RPMI8226 (cell line): ENCODE measurements around the gene ATP11C.
"Not testable (repeated sequence)": the region's sequence is repeated elsewhere in the genome, so short reads cannot be mapped to it uniquely, and the experiment has no call there.

Source experiments
- DNase-seq: peaks from one replicate; pipeline ENCODE4 v3.0.0-alpha.2; 2015

Gene ATP11C

GRCh38 chrX:139924069-139924695, 8.7 kb downstream of the ATP11C start:
- DNase-seq = no peak

GRCh38 chrX:139921142-139921541, 11.7 kb downstream of the ATP11C start:
- DNase-seq = not testable (repeated sequence)

- no peak for DNase-seq
Observed at GRCh38 chrX:139920316-139920715, 12.5 kb downstream of the ATP11C start.

- DNase-seq = no peak
Observed at GRCh38 chrX:139914421-139914820, 18.4 kb downstream of the ATP11C start.

- DNase-seq = no peak
Observed at GRCh38 chrX:139909712-139910111, 23.1 kb downstream of the ATP11C start.

- no peak for DNase-seq
Observed at GRCh38 chrX:139907078-139907477, 25.8 kb downstream of the ATP11C start.

GRCh38 chrX:139905743-139906142, 27.1 kb downstream of the ATP11C start:
- no peak for DNase-seq

GRCh38 chrX:139905051-139905450, 27.8 kb downstream of the ATP11C start:
- DNase-seq = no peak

- DNase-seq = no peak
Observed at GRCh38 chrX:139903210-139903609, 29.6 kb downstream of the ATP11C start.

GRCh38 chrX:139902559-139902958, 30.3 kb downstream of the ATP11C start:
- no peak for DNase-seq

- no peak for DNase-seq
Observed at GRCh38 chrX:139898334-139898733, 34.5 kb downstream of the ATP11C start.

- DNase-seq = no peak
Observed at GRCh38 chrX:139892512-139892911, 40.3 kb downstream of the ATP11C start.

GRCh38 chrX:139890991-139891700, 41.7 kb downstream of the ATP11C start:
- DNase-seq = no peak

GRCh38 chrX:139889760-139890159, 43.1 kb downstream of the ATP11C start:
- DNase-seq = no peak

- DNase-seq = no peak
Observed at GRCh38 chrX:139883984-139884383, 48.9 kb downstream of the ATP11C start.

- DNase-seq = no peak
Observed at GRCh38 chrX:139882299-139882698, 50.6 kb downstream of the ATP11C start.

GRCh38 chrX:139881572-139881971, 51.3 kb downstream of the ATP11C start:
- DNase-seq = no peak

GRCh38 chrX:139881130-139881529, 51.7 kb downstream of the ATP11C start:
- DNase-seq = no peak

GRCh38 chrX:139877710-139878414, 55.0 kb downstream of the ATP11C start:
- no peak for DNase-seq

- DNase-seq = no peak
Observed at GRCh38 chrX:139875841-139876240, 57.0 kb downstream of the ATP11C start.

GRCh38 chrX:139869796-139870195, 63.1 kb downstream of the ATP11C start:
- DNase-seq = no peak

- DNase-seq = no peak
Observed at GRCh38 chrX:139864640-139865039, 68.2 kb downstream of the ATP11C start.

GRCh38 chrX:139862208-139862607, 70.6 kb downstream of the ATP11C start:
- no peak for DNase-seq

GRCh38 chrX:139856826-139857225, 76.0 kb downstream of the ATP11C start:
- not testable (repeated sequence) for DNase-seq
